HG03175 (cell line): Measurements from ENCODE around the gene RIMBP2.
"Not testable (repeated sequence)": the region's sequence is repeated elsewhere in the genome, so short reads cannot be mapped to it uniquely, and the experiment has no call there.

Experiments used
- ATAC-seq: cut with Tn5 transposase; IDR thresholded peaks from one replicate; pipeline ENCODE4 v1.9.1; 2021; ENCODE audit warnings: mild to moderate bottlenecking, moderate library complexity; ENCODE audit not compliant: unreplicated experiment

Gene RIMBP2

GRCh38 chr12:130658145-130658911, 57.8 kb downstream of the RIMBP2 start:
- ATAC-seq = no peak

- no peak for ATAC-seq
These were observed 59.7 kb downstream of the RIMBP2 start for GRCh38 chr12:130656411-130656810.

GRCh38 chr12:130655881-130656280, 60.2 kb downstream of the RIMBP2 start:
- no peak for ATAC-seq

- no peak for ATAC-seq
These were observed 61.1 kb downstream of the RIMBP2 start for GRCh38 chr12:130655010-130655409.

GRCh38 chr12:130651188-130651959, 64.7 kb downstream of the RIMBP2 start:
- ATAC-seq = no peak

DNA sequence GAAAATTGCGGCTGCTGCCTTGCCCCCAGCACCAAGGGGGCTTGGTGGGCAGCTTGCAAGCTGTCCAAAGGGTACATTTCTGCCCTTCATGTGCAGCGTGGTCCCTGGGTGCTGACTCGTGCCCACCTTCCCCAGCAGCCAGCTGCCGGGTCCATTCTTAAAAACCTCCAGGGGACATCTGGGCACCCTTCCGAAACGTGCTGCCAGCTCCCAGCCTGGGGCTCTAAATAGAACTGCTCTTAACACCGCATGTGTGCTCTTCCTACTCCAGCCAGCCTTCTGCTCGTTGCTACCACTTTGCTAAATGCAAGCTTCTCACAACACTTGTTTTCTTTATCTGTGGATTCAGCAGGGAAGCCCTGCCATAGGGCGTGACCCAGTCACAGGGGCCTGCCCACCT, 66.0 kb downstream of the RIMBP2 start:
- ATAC-seq = no peak

DNA sequence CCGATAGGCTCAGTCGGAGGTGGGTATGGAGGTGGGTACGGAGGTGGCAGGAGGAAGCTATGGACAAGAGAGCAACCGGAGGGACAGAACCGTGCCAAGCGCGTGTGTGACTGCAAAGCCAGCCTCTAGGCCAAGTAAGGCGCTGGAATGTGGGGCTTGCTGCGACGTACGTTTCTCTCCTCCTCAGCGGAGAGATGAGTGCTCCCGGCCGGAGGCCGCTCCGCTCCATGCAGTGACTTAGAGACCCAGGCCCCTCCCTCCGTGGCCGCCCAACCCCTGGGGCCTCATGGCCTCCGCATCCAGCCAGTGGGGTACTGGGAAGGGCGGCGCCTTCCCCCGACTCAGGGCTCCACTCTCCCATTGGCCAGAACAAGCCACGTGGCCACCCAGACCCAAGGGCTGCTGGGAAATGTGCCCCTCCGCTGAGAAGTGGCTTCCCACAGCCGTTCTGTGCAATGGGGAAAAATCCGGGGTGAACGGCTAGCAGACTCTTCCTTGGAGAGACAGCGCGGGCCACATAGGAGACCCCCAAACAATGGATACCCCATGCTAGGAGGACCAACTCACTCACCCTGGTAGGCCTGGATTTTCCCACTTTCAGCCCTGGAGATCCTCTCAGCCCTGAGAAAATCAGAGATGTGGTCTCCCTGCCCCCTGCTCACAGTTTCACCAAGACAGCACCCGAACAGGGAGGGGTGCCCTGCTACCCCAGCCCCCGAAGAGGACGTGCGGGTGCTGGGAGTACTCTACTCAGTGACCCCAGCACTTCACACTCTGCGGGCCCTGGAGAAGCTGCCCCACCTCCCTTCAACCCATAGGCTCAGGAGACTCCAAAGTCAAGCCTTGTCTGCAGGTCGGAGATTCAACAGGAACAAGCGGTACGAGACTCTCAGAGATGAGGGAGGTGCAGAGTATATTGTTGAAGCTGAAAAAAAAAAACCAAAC, 66.7 kb downstream of the RIMBP2 start:
- ATAC-seq = no peak

GRCh38 chr12:130647814-130648213, 68.3 kb downstream of the RIMBP2 start:
- no peak for ATAC-seq

- ATAC-seq = no peak
These were observed 69.3 kb downstream of the RIMBP2 start for GRCh38 chr12:130646716-130647370.

DNA sequence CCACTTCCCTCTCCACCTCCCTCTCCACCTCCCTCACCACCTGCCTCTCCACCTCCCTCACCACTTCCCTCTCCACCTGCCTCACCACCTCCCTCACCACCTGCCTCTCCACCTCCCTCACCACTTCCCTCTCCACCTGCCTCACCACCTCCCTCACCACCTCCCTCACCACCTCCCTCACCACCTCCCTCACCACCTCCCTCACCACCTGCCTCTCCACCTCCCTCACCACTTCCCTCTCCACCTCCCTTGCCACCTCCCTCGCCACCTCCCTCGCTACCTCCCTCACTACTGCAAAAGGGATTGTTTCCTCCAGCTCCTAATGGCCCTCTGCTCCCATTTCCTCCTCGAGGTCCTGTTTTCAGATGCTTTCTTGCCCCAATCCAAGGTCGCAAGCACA, 69.9 kb downstream of the RIMBP2 start:
- ATAC-seq = not testable (repeated sequence)

- ATAC-seq = no peak
These were observed 70.3 kb downstream of the RIMBP2 start for GRCh38 chr12:130645751-130646150.

DNA sequence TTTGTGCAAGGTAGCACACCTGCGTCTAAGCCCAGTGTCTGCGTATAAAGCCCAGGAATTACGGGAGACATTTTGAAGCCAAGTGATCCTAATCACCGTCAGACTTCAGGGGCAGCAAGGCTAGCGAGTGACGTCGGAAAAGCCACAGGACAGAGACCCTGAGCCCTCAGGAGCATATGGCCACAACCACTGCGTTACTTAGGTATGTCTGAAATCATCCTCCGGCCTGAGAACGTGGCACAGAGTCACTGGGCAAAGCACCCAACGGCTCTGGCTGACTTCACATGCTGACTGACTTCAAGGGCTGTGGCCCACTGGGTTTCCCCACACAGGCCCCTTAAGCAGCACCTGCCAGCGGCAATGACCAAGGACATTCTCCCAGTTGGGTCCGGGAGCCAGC, 71.5 kb downstream of the RIMBP2 start:
- ATAC-seq = no peak

DNA sequence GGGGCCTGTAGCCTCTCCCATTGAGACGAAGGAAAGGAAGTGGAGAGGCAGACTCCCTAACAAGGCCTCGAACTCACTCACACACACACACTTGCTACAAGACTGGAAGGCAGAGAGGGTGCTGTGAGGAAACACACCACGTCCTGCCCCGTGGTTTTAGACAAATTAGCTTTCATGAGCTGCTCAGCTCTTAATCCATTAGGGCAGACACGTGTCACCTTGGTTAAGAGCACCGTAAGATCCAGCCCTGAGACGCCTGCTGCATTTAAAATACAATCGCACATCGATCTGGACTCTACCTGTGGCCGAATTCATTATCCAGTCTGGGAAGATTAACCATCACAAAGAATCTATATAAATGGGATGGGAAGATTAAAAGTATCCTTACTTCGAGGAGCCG, 72.0 kb downstream of the RIMBP2 start:
- no peak for ATAC-seq

DNA sequence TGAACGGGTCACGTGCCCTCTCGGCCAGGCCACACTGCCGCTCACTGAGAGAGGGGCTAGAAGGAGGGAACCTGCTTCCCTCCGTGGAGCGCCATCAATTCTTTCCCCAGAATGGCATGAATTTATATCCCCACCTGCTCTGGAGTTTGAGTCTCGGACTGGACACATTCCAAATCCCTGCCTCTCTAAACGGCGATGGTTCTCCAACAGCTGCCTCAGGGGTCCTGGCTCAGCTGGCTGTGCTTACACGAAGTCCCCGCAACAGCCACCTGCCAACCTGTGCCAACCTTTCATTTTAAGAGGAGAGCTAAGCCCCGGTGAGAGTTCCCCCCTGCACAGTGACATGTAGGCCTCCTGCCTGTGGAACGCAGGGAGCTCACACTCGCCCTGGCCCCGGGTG, 73.2 kb downstream of the RIMBP2 start:
- no peak for ATAC-seq

GRCh38 chr12:130641533-130642184, 74.4 kb downstream of the RIMBP2 start:
- no peak for ATAC-seq

DNA sequence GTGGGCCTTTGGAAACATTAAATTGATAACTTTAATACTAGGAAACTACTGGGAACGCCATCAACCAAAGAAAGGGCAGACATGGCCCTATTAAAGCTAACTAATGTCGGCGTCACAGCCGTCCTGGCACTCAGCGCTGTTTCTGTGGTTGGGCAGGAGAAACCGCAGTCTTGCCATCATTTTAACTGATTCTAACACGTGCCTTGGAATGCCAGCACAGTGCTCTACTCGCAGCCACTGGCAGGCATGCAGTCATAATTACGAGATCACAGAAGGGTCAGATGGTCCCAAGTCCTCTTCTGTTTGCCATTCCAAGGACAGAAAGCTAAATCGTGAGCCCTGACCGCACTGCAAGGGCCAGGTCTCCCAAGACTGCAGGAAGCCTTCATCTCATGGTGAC, 75.2 kb downstream of the RIMBP2 start:
- no peak for ATAC-seq

DNA sequence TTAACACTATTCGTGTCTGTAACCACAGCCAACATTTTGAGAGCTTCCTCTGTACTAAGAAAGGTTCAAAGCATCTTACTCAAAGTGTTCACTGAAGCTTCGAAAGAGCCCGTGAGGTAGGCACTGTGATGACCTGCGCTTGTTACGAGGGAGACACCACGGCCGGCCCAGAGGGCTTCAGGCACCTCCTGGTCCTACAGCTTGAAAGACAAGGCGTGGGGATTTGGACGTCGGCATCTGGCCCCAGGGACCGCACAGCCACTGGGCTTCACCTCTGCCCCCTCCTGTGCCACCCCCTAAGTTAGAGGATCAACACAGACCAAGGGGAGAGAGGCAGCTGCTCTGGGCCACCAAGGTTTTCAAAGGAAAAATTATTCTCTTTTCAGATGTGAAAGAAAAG, 75.6 kb downstream of the RIMBP2 start:
- ATAC-seq = no peak

DNA sequence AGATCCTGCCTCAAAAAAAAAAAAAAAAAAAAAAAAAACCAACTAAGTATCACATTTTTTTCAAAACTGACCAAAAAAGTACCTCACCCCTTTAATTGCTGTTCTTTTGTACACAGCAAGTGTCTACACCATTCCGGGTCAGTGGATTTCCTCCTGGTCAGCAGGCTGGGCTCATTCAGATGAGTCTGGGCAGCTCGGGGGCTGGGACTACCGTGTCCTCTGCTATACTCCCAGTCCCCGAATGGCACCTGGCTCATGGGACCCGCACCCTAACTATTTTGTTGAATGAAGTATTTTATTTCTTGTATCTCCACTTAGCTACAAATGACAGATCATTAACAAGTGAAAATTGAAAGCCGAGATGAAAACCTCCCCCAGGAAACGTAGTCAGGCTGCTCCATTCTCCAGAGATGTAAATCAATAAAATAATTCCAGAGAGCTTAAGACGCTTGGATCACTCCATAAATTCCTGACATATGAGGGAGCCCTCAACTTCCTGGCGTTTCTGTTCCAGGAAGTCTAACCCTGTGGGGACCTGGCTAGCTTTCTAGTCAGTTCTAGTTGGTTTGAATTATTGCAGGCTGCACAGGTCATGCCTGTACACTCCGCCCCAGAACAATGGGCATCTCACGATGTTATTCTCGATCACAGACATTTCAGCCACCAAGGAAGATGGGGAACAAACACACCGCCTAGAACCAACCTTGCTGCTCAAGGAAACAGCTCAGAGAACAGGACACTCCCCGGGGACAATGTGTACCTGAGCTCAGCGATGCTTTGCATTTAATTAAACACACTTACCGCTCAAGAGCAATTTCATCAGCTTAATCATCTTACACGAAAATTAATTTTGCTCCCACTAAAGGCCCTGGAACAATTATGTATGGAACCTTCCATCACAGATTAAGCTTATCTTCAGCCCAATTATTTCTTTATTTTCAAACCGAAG, 76.3 kb downstream of the RIMBP2 start:
- no peak for ATAC-seq

DNA sequence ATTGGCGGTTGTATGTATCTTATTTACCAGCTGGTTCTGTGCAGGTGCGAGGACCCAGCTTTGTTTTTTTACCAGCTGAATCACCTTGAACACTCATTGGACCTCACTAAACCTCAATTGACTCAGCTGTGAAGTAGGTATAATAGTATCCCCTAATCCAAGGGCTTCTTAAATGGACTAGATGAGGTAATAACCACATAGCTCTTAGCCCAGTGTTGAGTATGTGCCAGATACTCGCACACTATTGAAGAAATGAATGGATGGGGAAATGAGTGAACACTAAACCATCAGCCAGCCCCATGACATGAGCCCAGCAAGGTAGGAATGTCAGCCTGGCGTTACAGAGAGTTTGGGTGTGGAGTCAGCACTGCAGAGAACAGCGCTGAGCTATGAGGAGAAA, 79.7 kb downstream of the RIMBP2 start:
- ATAC-seq = no peak
